ENCODE data around the gene USP3.
"Not testable (repeated sequence)": the region's sequence is repeated elsewhere in the genome, so short reads cannot be mapped to it uniquely, and the experiment has no call there.

Gene USP3

GRCh38 chr15:63478243-63478642, 26.1 kb upstream of the USP3 start:
- no peak for DNase-seq

GRCh38 chr15:63480441-63480821, 24.0 kb upstream of the USP3 start:
- no peak for DNase-seq

GRCh38 chr15:63481105-63481810, 23.1 kb upstream of the USP3 start:
- DNase-seq: no peak

GRCh38 chr15:63482874-63483323, 21.5 kb upstream of the USP3 start:
- no peak for DNase-seq

- DNase-seq: no peak
Measured at GRCh38 chr15:63483521-63484371, 20.6 kb upstream of the USP3 start.

GRCh38 chr15:63484433-63485186, 19.8 kb upstream of the USP3 start:
- no peak for DNase-seq

GRCh38 chr15:63487076-63487757, 17.2 kb upstream of the USP3 start:
- peak; percentile 80 for DNase-seq

- not testable (repeated sequence) for DNase-seq
Measured at GRCh38 chr15:63487758-63488397, 16.5 kb upstream of the USP3 start.

GRCh38 chr15:63488398-63488960, 15.9 kb upstream of the USP3 start:
- DNase-seq: no peak

GRCh38 chr15:63489352-63489751, 15.0 kb upstream of the USP3 start:
- no peak for DNase-seq

- no peak for DNase-seq
Measured at GRCh38 chr15:63490345-63491034, 13.9 kb upstream of the USP3 start.

GRCh38 chr15:63491116-63491827, 13.1 kb upstream of the USP3 start:
- no peak for DNase-seq

GRCh38 chr15:63491979-63492378, 12.4 kb upstream of the USP3 start:
- DNase-seq: no peak

- no peak for DNase-seq
Measured at GRCh38 chr15:63492541-63493077, 11.8 kb upstream of the USP3 start.

- no peak for DNase-seq
Measured at GRCh38 chr15:63493436-63493835, 11.0 kb upstream of the USP3 start.

- no peak for DNase-seq
Measured at GRCh38 chr15:63494408-63494807, 10.0 kb upstream of the USP3 start.

GRCh38 chr15:63495343-63495742, 9.1 kb upstream of the USP3 start:
- DNase-seq: no peak

- no peak for DNase-seq
Measured at GRCh38 chr15:63495780-63496488, 8.5 kb upstream of the USP3 start.

GRCh38 chr15:63497642-63498467, 6.5 kb upstream of the USP3 start:
- peak; percentile 87 for DNase-seq

Measured in central memory CD4-positive, alpha-beta T cell (primary cell).